Aorta (tissue), 5 donors: ENCODE results near the gene GANAB. TPM values are rescaled to one million over a fixed set of nuclear protein-coding genes. Genes with fewer than 3 reads are reported as not detected.
"Not testable (repeated sequence)": the region's sequence is repeated elsewhere in the genome, so short reads cannot be mapped to it uniquely, and the experiment has no call there.

Experiments used
- ATAC-seq: fragments of 200-7000 bp; cut with Tn5 transposase; one replicate; pipeline ENCODE4 v1.9.1; 2022; ENCODE audit warnings: moderate library complexity; ENCODE audit not compliant: low FRiP score
- DNase-seq, 2 donors: peaks; one replicate each; pipeline ENCODE4 v3.0.0-alpha.2; 2020
- H3K27ac ChIP-seq, 2 donors: one replicate each; pipeline ENCODE4 v1.5.1; 2013; ENCODE audit warnings: low read length in 2 of 2, mild to moderate bottlenecking in 2 of 2, moderate library complexity in 2 of 2, control low read depth in 1 of 2, inconsistent platforms in 1 of 2, low read depth in 1 of 2
- H3K27me3 ChIP-seq, 2 donors: one replicate each; pipeline ENCODE4 v1.6.1; 2013; ENCODE audit warnings: control low read depth in 1 of 2, low read length in 1 of 2, mild to moderate bottlenecking in 1 of 2, moderate library complexity in 1 of 2; ENCODE audit not compliant: insufficient read depth in 2 of 2, control insufficient read depth in 1 of 2
- H3K36me3 ChIP-seq, 2 donors: one replicate each; pipeline ENCODE4 v1.6.1; 2013; ENCODE audit warnings: control low read depth in 1 of 2, low read length in 1 of 2, mild to moderate bottlenecking in 1 of 2; ENCODE audit not compliant: insufficient read depth in 2 of 2, control insufficient read depth in 1 of 2
- H3K4me1 ChIP-seq, 2 donors: one replicate each; pipeline ENCODE4 v1.6.1; 2013; ENCODE audit warnings: low read length in 2 of 2, control low read depth in 1 of 2, mild to moderate bottlenecking in 1 of 2, moderate library complexity in 1 of 2; ENCODE audit not compliant: insufficient read depth in 2 of 2, control insufficient read depth in 1 of 2
- H3K4me3 ChIP-seq, 2 donors: one replicate each; pipeline ENCODE4 v1.5.1; 2013; ENCODE audit warnings: low read length in 2 of 2, control low read depth in 1 of 2, mild to moderate bottlenecking in 1 of 2
- H3K9me3 ChIP-seq: one replicate; pipeline ENCODE4 v1.6.1; 2013; ENCODE audit warnings: mild to moderate bottlenecking, low read length; ENCODE audit not compliant: control insufficient read depth
- WGBS, 2 donors: extraction: QIAGEN DNeasy Blood & Tissue Kit; methylation state at CpG; one replicate each; pipeline ENCODE4 v1.1.7; 2013; 5-methylcytosine and 5-hydroxymethylcytosine counted together
- intact Hi-C, 2 donors: fragments of 100-400 bp; cut with DNase I; formaldehyde crosslinking; loops; one replicate each; pipeline versions ENCODE4 v1.14.2 to v1.15.0; 2022
- polyA plus RNA-seq, 2 donors: library from polyadenylated mRNA; stranded (reverse); fragments of 200-250 nt; gene quantifications; one replicate each; pipeline ENCODE4 v1.2.3, GENCODE V29; 2013
- total RNA-seq, 2 donors: library from RNA; stranded (reverse); fragmentation: NEBNext Ultra II Directional; extraction: Animal tissue kit (Norgen Biotek cat#: 25700); gene quantifications; one replicate each; pipeline ENCODE4 v1.2.1, GENCODE V29; 2021
- donor health status: healthy with polysubstance abuse.
- donor health status: Bipolar disorder and iron deficiency.
- donor health status: DM: no; HTN: no; CAD: no.
- donor health status: DM: no; HTN: no; CAD: no.
- donor health status: DM: yes; HTN: yes; CAD: no.

GANAB gene
- total and polyA plus RNA-seq, 4 donors: 41.2 to 206 (median 156) TPM

DNA sequence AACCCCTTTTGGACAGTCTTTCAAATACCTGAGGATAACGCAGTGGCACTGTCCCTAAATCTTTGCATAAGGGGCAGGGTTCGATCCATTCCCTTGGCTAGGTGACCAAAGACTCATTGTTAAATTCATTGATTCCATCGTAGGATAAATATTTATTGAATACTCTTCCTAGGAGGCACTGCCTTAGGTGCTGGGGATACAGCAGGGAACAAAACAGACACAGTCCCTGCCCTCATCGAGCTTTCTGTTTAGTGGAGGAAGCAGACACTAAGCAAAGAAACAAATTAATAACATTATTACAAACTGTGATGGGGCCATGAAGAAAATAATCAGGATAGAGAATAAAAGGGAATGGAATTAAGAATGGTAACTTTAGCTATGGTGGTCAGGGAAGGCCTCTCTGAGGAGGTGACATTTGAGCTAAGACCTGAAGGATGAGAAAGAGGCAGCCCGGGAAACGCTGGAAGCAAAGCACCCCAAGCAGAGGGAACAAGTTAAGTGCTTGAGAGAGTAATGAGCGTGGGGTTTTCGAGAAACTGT lies 25.3 kb downstream of the GANAB start:
- H3K9me3 ChIP-seq: no peaks in the 10 kb centered on the region
- peaks cover 0 to 3% of the 10 kb centered on the region in 2 donors for H3K36me3 ChIP-seq
- intact Hi-C loops: no loop called here
- H3K4me3 ChIP-seq: peak overlapping the region; percentile 56 to 66
- H3K27ac ChIP-seq: peak overlapping the region; percentile 6 to 76
- ATAC-seq (no peak), DNase-seq (no peak)
- no peaks in the 10 kb centered on the region for H3K4me1 ChIP-seq
- H3K27me3 ChIP-seq: no peaks in the 10 kb centered on the region
- WGBS, 2 donors: 25 to 33% methylated on average over 8 of the region's 8 CpGs

DNA sequence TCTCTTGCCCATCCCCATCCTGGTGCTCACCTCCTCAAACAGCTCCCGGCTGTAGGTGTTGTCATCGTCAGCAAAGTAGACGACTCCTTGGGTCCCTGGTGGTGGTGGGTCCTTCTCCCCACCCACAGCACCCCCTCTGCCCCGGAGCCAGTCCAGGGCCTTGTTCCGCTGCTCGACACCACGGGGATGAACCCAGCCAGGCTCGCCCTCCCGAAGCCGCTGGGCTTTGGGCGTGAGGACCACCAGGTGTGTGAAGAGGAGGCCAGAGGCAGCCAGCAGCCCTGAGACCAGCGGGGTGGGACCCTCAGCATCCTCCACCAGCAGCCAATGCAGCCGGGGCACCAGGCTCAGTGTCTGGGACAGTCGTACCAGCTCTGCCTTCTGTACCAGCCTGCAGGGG lies 29.5 kb downstream of the GANAB start:
- ATAC-seq, H3K36me3 ChIP-seq, H3K4me3 ChIP-seq, DNase-seq, H3K4me1 ChIP-seq, intact Hi-C loops, H3K27ac ChIP-seq, H3K9me3 ChIP-seq, H3K27me3 ChIP-seq: not testable (repeated sequence)
- WGBS, 2 donors: 90 to 94% methylated on average over 9 to 14 of the region's 14 CpGs

DNA sequence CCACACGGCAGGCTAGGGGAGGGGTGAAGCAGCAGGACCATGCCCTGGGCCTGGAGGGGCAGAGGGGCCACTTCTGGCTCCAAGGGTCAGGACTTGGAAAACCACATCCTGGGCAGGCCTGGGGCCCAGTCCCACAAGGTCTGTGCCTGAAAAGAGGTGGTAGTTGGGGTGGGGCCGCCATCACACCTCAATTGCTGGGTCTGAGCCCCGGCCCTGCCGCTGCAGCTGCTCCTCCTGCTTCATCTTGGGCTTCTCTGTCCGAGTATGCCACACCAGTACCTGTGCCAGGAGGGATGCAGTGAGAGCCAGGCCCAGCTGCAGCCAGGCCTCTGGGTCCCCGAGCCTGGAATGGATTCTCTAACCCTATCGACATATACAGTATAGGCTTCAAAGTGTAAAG lies 30.9 kb downstream of the GANAB start:
- DNase-seq: no peak
- no peak overlapping the region for H3K27ac ChIP-seq
- no peaks in the 10 kb centered on the region for H3K36me3 ChIP-seq
- 86 to 88% methylated on average over 7 of the region's 7 CpGs for WGBS, 2 donors
- intact Hi-C loops: no loop called here
- no peak overlapping the region for H3K4me3 ChIP-seq
- H3K27me3 ChIP-seq: no peaks in the 10 kb centered on the region
- no peak for ATAC-seq
- H3K9me3 ChIP-seq: no peaks in the 10 kb centered on the region
- H3K4me1 ChIP-seq: no peaks in the 10 kb centered on the region

DNA sequence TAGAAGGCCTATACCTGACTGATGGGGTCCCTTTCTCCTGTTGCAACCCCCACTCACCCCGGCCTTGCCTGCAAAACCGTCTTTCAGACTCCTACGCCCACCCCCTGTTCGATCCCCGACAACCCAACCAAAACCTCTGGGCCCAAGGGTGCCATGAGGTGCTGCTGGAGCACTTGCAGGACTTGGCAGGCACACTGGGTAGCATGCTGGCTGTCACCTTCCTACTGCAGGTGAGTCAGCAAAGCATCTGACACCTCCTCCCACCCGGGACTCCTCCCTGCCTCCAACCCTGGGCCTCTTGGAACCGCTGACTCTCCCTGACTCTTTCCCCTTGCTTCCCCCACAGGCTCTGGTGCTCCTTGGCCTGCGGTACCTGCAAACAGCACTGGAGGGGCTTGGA lies 32.1 kb downstream of the GANAB start:
- Histone ChIP-seq H3K9me3 (no peaks in the 10 kb centered on the region), H3K27ac (no peak overlapping the region), H3K27me3 (no peaks in the 10 kb centered on the region), H3K36me3 (no peaks in the 10 kb centered on the region), H3K4me3 (no peak overlapping the region), H3K4me1 (no peaks in the 10 kb centered on the region)
- WGBS, 2 donors: 75% methylated on average over 8 of the region's 8 CpGs
- no peak for DNase-seq
- ATAC-seq: no peak
- intact Hi-C loops: no loop called here

DNA sequence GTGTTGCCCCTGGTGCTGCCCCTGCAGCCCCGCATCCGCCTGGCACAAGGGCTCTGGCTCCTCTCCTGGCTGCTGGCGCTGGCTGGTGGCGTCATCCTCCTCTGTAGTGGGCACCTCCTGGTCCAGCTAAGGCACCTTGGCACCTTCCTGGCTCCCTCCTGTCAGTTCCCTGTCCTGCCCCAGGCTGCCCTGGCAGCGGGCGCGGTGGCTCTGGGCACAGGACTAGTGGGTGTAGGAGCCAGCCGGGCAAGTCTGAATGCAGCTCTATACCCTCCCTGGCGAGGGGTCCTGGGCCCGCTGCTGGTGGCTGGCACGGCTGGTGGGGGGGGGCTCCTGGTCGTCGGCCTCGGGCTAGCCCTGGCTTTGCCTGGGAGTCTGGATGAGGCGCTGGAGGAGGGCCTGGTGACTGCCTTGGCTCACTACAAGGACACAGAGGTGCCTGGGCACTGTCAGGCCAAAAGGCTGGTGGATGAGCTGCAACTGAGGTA lies 33.1 kb downstream of the GANAB start:
- DNase-seq (no peak), ATAC-seq (no peak)
- H3K4me1 ChIP-seq: no peaks in the 10 kb centered on the region
- 13 to 15% methylated on average over 15 of the region's 15 CpGs for WGBS, 2 donors
- no peaks in the 10 kb centered on the region for H3K9me3 ChIP-seq
- intact Hi-C loops: no loop called here
- peak overlapping the region; percentile 37 to 68 for H3K27ac ChIP-seq
- no peaks in the 10 kb centered on the region for H3K27me3 ChIP-seq
- H3K4me3 ChIP-seq: no peak overlapping the region
- no peaks in the 10 kb centered on the region for H3K36me3 ChIP-seq

DNA sequence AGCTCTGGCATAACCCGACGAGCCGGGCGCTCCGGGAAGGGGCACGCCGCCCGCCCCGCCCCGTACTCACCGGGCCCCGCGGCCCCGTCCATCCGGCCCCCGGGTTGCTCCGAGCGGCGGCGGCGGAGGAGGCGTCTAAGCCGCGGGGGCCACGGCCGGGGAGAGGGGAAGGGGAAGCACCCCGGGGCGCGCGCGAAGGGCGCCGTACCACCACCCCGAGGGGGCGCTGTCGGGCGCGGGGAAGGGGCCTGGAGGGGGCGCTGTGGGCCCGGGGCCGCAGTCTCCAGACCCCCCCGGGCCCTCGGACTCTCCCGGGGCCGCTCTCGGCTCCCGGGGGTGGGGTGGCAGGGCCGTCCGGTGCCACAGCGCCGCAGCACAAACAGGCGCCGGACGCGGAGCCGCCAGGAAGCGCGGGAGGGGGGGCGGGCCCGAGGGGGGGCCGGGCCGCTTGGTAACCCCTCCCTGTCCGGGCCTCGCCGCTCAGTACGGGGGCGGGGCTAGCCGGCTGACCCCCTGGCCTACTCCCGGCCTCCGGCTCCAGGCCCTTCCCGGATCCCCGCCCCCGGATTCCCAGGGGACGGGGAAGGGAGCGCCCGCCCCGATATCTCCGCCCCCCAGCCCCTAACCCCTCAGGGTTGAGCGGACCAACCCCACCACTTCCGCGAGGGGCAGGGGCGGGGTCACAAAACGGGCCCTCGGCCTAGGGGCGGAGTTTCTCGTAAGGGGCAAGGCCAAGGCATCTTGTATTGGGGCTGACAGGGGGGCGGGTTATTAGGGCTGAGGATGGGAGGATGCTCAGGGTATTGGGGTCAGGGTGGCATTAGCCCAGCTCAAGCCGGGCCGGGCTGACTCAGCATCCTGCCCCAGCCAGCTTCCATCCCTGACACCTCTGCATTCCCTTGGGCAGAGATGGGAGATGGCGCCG lies 33.8 kb downstream of the GANAB start, which contains the start of the genes EML3 and ROM1:
EML3 (minus strand) TSS at position 410 of the 925 bp plus-strand sequence; CDS start at position 92, 318 bp downstream.
ROM1 (plus strand) TSS at position 892 of the 925 bp plus-strand sequence; CDS start at position 917, 25 bp downstream.
- Histone ChIP-seq H3K36me3 (peaks cover 0 to 2% of the 10 kb centered on the region in 2 donors), H3K4me1 (no peaks in the 10 kb centered on the region), H3K27ac (peak within 1 kb of the TSS; percentile 76 to 80), H3K27me3 (no peaks in the 10 kb centered on the region), H3K4me3 (peak within 1 kb of the TSS; percentile 65 to 76), H3K9me3 (no peaks in the 10 kb centered on the region)
- WGBS, 2 donors: 1% methylated on average over 33 to 91 of the region's 91 CpGs
- intact Hi-C loops: no loop called here
- DNase-seq: peak; percentile 95 to 97
- ATAC-seq: peak; percentile 91

DNA sequence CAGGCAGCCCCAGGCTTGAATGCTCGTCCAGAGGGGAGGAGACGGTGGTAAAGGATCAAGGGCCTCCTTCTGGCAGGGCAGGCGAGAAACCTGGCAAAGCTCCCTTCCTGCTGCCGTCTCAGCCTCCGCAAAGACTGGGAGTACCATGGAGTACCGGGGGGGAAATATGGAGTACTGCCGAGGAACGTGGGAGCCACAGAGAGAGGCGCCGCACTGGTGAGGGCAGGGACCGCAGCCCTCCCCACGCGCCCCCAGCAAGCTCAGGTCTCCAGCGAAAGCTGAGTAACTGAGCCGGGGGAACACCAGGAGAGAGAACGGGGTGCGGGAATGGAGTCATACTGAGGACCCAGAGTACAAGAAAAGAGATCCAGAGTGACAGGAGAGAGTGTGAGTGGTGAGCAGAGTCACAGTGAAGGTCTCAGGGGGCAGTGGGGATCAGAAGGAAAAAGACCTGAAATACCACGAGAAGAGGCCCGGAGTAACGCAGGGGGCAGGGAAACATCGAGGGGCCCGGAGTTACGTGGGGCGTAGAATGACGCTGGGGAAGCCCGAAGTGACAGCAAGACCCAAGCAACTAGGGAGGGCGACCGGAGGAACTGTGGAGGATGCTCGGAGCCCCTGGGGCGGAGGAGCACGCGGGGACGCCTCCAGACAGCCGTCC lies 34.6 kb downstream of the GANAB start:
- H3K4me3 ChIP-seq: peak overlapping the region; percentile 65 to 76
- no peaks in the 10 kb centered on the region for H3K27me3 ChIP-seq
- peak; percentile 81 to 82 for DNase-seq
- H3K9me3 ChIP-seq: no peaks in the 10 kb centered on the region
- no peaks in the 10 kb centered on the region for H3K4me1 ChIP-seq
- H3K27ac ChIP-seq: peak overlapping the region; percentile 76 to 80
- intact Hi-C loops: no loop called here
- peaks cover 0 to 2% of the 10 kb centered on the region in 2 donors for H3K36me3 ChIP-seq
- ATAC-seq: peak; percentile 17
- WGBS, 2 donors: 0% methylated on average over 32 to 34 of the region's 34 CpGs

DNA sequence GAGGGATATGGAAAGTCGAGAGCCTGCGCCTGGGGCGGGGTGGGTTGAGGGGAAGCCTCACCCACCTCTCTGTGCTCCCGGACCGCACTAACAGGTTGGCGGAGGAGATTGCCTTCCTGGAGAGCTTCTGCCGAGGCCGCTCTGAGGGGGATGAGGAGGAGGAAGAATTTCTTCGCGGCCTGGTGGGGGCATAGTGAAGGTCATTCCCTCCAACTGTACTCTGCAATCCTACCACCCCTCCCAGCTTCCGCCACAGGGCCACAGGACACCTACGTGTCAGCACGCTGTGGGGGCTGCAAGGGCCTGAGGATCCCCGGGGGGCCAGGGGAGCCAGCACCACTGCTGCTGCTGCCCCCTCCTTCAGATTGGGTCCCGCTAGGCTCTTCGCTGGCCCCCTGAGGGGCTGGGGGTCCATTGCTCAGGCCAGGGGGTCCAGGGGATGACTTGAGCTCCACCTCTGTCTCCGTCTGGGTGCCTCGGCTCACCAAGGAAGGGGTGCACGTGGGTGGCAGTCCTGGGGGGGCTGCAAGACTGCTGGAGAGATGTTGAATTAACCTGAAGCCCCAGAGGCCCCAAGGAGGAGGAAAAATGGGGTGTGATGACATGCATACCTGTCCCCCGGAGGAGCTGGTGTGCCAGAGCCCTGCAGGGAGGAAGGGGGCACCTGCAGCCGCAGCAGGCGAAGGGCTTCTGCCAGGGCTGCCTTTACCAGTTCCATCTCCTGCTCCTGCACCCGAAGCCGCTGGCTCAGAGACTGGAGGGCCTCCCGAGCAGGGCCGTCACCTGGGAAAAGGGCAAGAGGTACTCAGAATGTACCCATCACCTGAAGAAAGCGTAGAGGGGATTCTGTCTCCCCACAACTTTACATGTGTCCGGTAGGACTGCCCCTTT lies 35.4 kb downstream of the GANAB start:
- Histone ChIP-seq H3K4me1 (no peaks in the 10 kb centered on the region), H3K27me3 (no peaks in the 10 kb centered on the region), H3K9me3 (no peaks in the 10 kb centered on the region), H3K4me3 (peak overlapping the region; percentile 65 to 76), H3K27ac (peak overlapping the region in 1 of 2 donors; percentile 28), H3K36me3 (peaks cover 0 to 2% of the 10 kb centered on the region in 2 donors)
- ATAC-seq (no peak), DNase-seq (no peak)
- intact Hi-C loops: no loop called here
- WGBS, 2 donors: 64 to 71% methylated on average over 27 to 28 of the region's 28 CpGs
